Stimulated activated CD4-positive, alpha-beta T cell treated with anti-CD3 and anti-CD28 coated beads, Interleukin-4, amount 100 ng/mL, for 4 hours (primary cell): Measurements from ENCODE around the gene POLD1.

Experiments
- DNase-seq, 2 experiments: peaks; one replicate each; pipeline ENCODE4 v3.0.0-alpha.2; 2020

POLD1 gene

GRCh38 chr19:50444059-50444458, 59.9 kb downstream of the POLD1 start:
- DNase-seq, result no peak

GRCh38 chr19:50447053-50447452, 62.9 kb downstream of the POLD1 start:
- DNase-seq, result no peak

- DNase-seq, result no peak
These were observed 63.6 kb downstream of the POLD1 start for GRCh38 chr19:50447750-50448149.

DNA sequence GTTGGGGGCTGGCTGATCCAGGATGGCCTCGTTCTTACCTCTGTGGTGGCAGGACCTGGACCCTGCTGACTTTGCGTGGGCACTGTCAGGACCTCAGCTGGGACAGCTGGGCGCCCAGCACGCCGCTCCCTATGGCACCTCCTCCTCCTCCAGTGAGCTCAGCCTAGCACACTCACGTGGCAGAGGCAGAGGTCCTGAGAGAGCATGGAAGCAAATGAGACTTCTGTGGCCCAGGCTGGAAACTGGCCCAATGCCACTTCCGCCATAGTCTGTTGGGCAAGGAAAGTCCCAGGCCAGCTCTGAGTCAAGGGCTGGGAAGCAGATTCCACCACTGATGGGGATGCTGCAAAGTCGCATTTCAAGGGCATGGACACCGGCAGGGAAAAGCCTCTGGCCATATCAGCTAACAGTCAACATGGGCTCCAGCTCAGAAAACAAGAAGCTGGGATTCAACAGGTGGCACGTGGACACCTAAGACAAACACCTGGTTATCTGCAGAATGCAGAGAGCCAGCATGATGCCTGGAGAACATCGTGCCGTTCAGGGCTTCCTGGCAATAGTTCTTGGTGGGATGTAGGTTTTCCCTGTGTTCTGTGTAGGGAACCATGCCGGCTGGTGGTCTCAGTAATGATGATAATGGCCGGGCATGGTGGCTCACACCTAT, 65.2 kb downstream of the POLD1 start:
- no peak for DNase-seq

- no peak for DNase-seq
These were observed 66.4 kb downstream of the POLD1 start for GRCh38 chr19:50450369-50451222.

GRCh38 chr19:50451223-50451534, 67.0 kb downstream of the POLD1 start:
- no peak for DNase-seq

DNA sequence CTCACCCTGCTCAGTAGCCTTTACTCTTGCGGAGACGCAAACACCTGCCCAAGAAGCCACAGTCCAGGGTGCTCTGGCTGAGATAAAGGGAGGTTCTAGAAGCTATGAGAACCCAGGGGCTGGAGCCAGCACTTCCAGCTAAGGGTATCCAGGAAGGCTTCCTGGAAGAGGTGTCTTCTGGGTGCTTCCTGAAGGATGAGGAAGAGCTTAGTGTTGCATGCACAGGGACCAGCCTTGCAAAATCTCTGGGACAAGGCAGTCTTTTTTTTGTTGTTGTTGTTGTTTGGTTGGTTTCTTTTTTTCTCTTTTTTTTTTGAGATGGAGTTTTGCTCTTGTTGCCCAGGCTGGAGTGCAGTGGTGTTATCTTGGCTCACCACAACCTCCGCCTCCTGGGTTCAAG, 69.1 kb downstream of the POLD1 start:
- no peak for DNase-seq

DNA sequence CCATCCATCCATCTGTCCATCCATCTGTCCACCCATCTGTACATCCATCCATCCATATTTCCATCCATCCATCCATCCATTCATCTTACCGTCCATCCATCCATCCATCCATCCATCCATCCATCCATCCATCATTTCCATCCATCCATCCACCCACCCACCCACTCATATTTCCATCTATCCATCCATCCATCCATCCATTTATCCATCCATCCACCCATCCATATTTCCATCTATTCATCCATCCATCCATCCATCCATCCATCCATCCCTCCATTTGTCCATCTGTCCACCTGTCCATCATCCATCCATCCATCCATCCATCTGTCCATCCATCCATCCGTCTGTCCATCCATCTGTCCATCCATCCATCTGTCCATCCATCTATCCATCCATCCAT, 71.8 kb downstream of the POLD1 start:
- DNase-seq, result no peak

- no peak for DNase-seq
These were observed 73.2 kb downstream of the POLD1 start for GRCh38 chr19:50457300-50457699.

- DNase-seq, result no peak
These were observed 74.4 kb downstream of the POLD1 start for GRCh38 chr19:50458396-50459066.

GRCh38 chr19:50459067-50459456, 74.9 kb downstream of the POLD1 start:
- no peak for DNase-seq

DNA sequence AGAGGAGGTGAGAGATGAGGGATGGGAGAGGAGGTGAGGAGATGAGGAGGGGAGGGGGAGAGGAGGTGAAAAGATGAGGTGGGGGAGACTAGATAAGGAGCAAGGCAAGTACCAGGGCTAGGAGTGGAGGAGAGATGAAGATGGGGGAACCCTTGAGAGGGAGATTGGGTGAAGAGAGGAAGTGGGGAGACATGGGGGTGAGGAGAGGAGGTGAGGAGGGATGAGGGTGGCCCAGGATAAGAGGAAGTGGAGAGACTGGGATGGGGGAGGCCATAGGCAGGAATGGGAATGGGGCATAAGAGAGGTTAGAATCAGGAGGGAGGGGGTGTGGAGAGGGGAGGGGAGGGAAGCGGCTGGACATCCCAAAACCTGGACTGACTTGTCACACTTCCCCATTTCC, 75.5 kb downstream of the POLD1 start:
- no peak for DNase-seq

- DNase-seq, result no peak
These were observed 76.1 kb downstream of the POLD1 start for GRCh38 chr19:50460161-50460765.

DNA sequence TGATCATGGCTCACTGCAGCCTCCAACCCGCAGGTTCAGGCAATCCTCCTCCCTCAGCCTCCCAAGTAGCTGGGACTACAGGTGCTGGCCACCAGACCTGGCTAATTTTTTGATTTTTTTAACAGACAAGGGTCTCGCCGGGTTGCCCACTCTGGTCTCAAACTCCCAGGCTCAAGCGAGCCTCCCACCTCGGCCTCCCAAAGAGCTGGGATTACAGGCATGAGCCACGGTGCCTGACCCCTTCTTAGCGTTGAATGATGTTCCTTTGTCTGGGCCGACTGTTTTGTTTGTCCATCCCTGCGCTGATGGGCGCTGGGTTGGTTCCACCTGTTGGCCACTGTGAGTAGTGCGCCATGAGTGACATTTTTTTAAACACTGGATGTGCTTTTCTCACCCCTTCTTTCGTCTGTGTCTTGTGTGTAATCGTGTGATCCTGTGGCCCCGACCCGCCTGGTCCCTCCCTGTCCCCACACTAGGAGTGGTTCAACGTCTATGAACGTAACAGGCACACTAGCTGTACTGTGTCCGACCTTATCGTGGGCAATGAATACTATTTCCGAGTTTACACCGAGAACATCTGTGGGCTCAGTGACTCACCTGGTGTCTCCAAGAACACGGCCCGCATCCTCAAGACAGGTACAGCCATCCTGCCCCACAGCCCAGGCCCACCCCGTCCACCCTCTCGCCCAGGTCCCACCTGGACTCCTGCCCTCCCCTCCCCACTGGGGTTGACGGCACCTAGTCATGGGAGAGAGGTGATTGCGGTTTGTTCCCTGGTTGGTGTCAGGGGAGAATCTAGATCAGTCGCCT, 77.1 kb downstream of the POLD1 start:
- DNase-seq, result peak; percentile 35 to 51

DNA sequence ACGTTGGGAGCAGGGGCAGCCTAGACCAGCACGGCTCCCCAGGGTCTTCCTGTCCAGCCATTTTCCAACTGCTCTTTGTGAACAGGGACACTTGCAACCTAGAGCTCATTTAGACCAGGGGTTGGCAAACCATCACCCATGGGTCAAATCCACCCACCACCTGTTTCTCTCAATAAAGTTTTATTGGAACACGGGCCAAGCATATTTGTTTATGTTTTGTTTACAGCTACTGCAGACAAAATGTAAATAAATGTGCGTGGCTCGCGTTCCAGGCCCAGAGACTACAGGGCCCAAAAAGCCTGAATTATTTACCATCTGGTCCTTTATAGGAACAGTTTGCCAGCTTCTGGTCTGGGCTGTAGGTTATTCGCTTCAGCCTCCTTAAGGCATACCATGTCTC, 78.8 kb downstream of the POLD1 start:
- no peak for DNase-seq

DNA sequence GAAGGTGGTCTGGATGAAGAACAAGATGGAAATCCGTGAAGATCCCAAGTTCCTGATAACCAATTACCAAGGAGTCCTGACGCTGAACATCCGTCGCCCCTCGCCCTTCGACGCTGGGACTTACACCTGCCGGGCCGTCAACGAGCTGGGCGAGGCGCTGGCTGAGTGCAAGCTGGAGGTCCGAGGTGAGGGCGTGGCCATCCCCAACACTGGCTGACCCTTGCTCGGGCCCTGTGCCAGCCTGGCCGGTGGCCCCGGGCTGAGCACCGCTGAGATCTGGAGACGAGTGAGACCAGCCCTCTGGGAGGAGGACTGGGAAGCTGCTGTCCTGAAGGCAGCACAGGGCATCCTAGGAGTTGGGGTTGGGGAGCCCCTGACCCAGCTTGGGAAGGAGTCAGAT, 80.2 kb downstream of the POLD1 start:
- DNase-seq, result no peak

GRCh38 chr19:50465000-50465399, 80.9 kb downstream of the POLD1 start:
- DNase-seq, result no peak

- DNase-seq, result no peak
These were observed 82.0 kb downstream of the POLD1 start for GRCh38 chr19:50465986-50466705.

DNA sequence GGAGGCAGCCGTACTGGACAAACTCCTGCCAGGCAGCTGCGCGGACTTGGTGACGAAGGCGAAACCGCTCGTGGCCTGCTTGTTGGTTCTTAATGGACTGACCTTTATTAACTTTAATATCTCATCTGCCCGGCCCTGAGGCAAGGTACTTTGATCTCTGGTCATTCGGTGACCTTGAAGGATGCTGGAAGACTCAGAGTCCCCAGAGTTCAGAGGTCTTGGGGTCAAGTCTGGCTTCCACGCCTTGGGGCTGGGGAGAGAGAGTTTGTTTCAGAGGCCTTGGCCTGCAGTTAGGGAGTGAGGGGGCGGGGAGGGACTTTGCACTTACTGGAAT, 82.5 kb downstream of the POLD1 start:
- DNase-seq, result no peak

GRCh38 chr19:50467566-50467965, 83.4 kb downstream of the POLD1 start:
- no peak for DNase-seq
